ENCODE measurements around the gene ARHGEF28. TPM values are rescaled to one million over a fixed set of nuclear protein-coding genes. Genes with fewer than 3 reads are reported as not detected.
A peak's percentile ranks its signal among the peaks of the same experiment; 100 is the strongest.

ARHGEF28 gene
- total and polyA plus RNA-seq, 10 of the 15 experiments (the other 5 are each of a cell fraction or from before 2014, with no cell fraction given), result 0.10 to 0.72 (median 0.22) TPM; not detected in 2

DNA sequence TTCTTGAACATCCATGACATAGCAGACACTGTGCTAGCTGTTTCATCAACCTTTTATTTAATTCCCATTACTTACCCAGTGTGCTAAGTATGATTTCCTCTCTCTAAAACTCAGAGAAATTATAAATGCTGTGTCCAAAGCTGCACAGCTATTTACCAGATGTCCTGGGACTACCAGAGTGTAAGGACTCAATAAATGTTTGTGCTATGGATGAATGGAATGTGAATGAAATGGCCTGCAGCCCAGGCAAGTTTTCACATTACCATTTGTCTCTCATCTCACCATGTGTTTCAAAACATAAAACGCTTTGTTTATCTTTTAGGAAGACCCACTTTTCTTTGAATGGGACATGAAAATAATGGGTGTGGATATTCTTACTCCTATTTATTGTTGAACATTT, 96.2 kb downstream of the ARHGEF28 start (continued):
- TF ChIP-seq CBFB (IDR thresholded peaks at IDR 0.05; ENCODE audit: low read depth), result no peak
- no peak for TF ChIP-seq CHD4 (IDR thresholded peaks at IDR 0.05)
- TF ChIP-seq CHD1 (IDR thresholded peaks at IDR 0.05; ENCODE audit: low read depth, low read length), result no peak
- TF ChIP-seq IKZF1 (conservative IDR thresholded peaks at IDR 0.05), result no peak
- TF ChIP-seq SMC3 (IDR thresholded peaks at IDR 0.05; ENCODE audit: borderline replicate concordance, low read length), result no peak

DNA sequence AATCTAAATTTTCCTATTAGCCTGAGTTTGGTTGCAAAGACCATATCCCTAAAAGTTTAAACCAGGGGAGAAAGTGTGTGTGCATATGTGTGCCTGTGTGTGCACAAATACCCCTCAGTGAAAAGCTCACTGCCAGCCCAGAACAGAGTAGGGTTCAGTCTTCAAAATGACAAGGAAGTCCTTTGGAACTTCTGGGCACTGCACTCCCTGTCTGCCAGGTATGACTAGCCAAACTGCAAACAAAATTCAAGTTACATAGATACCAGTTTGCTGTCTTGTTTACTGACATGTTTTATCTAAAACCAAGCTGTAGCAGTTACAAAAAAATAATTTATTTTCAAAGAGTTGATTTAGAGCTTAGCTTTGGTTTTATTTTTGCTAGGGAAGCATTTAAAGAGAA, 100.1 kb downstream of the ARHGEF28 start:
- Histone ChIP-seq H3K36me3 (ENCODE audit: control insufficient read depth in 2 of 2, insufficient read depth in 2 of 2, low read length in 1 of 2) (no peaks in the 10 kb centered on the region; a peak in 1 of 4 replicates), H3K4me3 (no peak overlapping the region), H3K9ac (ENCODE audit: control insufficient read depth, insufficient read depth, low read length) (no peak overlapping the region), H3K27me3 (replicated peaks in 1 of 2; ENCODE audit: control insufficient read depth in 2 of 2, insufficient read depth in 2 of 2, low read length in 1 of 2) (no peaks in the 10 kb centered on the region), H3K27ac (ENCODE audit: control insufficient read depth, insufficient read depth) (no peak overlapping the region), H4K20me1 (ENCODE audit: control insufficient read depth, insufficient read depth) (no peaks in the 10 kb centered on the region), H3K79me2 (ENCODE audit: control insufficient read depth, insufficient read depth, low read length) (no peaks in the 10 kb centered on the region), H2AFZ (ENCODE audit: control insufficient read depth, low read depth, low read length) (no peak overlapping the region), H3K4me2 (ENCODE audit: control insufficient read depth, insufficient read depth) (no peak overlapping the region), H3K9me3 (replicated peaks; ENCODE audit: control insufficient read depth, insufficient read depth, low read length) (no peaks in the 10 kb centered on the region), H3K4me1 (ENCODE audit: control insufficient read depth, insufficient read depth, low read length) (no peaks in the 10 kb centered on the region)
- ChIA-PET POLR2A (interaction anchor here (1.1 kb wide), 1 partner anchor 12 kb away, joined by 3 read pairs; no protein-coding TSS in a partner anchor), CTCF (interaction anchor here (0.9 to 1.4 kb wide), 3 partner anchors 25 to 135 kb away, joined by 3 to 4 read pairs (median 3); no protein-coding TSS in a partner anchor), RAD21 (ENCODE audit: unreplicated experiment) (no interaction called here), SMC1A (ENCODE audit: uncharacterized antibody, unreplicated experiment) (interaction anchor here (0.8 to 2.1 kb wide), 9 partner anchors 9 to 135 kb away, joined by 3 to 6 read pairs (median 4); no protein-coding TSS in a partner anchor)
- FAIRE-seq (no peak), DNase-seq (ENCODE audit: low read depth, low spot score) (no peak), ATAC-seq (peak; percentile 46; the same call in 2 of the 3 replicates)
- intact Hi-C loops (cut with micrococcal nuclease; ENCODE audit: unreplicated experiment) (no loop called here), in situ Hi-C loops (cut with MboI) (no loop called here)
- TF ChIP-seq BCL11A (IDR thresholded peaks at IDR 0.05; ENCODE audit: low read depth, low read length), result no peak
- no TSS peak for BruUV-seq (replicated peaks)

Measured in GM12878 (cell line).